Measurements from ENCODE around the gene NAA25. TPM values are rescaled to one million over a fixed set of nuclear protein-coding genes. Genes with fewer than 3 reads are reported as not detected.
A peak's percentile ranks its signal among the peaks of the same experiment; 100 is the strongest.

Gene NAA25
- total and polyA plus RNA-seq, 9 of the 15 experiments (the other 6 are each of a cell fraction or from before 2014, with no cell fraction given) = 26.6 to 59.6 (median 48.9) TPM

DNA sequence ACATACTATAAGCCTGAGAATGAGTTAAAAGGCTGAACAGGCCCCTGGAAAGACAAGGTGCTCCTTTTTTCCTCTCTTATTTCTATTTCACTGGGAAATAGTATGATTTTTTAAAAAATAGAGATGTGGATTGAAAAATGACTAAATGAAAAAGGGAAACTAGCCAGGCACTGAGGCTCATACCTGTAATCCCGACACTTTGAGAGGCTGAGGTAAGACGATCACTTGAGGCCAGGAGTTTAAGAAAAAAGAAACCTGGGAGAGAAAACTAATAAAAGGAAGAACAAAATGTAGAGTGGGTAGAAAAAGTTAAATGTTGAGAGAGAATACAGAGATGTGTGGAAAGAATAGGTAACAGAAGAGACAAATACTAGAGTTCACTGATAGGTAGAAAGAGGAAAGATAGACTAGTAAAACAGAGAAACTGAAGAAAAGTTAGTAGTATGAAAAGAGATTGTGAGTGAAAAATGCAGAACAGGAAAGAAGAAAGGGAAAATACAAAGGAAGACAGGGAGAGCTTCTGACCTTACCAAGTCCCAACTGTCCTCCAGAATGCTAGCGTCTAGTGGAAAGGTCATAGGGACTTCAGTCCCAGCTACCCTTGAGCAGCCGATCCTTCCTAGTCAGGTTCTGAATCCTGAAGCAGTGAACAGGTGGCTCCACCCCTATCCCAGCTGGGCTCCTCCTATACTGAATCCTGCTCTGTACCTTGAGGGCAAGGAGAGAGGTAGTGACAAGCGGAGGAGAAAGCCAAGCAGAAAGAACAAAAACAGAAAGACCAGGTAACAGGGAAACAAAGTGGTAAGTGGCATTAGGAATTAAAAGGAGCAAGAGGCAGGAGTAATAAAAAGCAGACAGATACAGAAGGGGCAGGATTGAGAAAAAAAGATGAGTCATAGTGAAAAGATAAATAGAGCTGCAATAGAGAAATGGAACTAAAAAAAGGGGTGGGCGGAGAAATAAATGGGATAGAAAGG, 102.9 kb downstream of the NAA25 start (continued):
- TF ChIP-seq RBM15 (IDR thresholded peaks at IDR 0.05; ENCODE audit: insufficient read depth, low read length) = no peak
- no peak for TF ChIP-seq ZNF57 (CRISPR knock-in tag; IDR thresholded peaks at IDR 0.05)
- no peak for TF ChIP-seq MEF2A (IDR thresholded peaks at IDR 0.05; ENCODE audit: control insufficient read depth, low read depth, low read length)
- TF ChIP-seq, protein P1, sequence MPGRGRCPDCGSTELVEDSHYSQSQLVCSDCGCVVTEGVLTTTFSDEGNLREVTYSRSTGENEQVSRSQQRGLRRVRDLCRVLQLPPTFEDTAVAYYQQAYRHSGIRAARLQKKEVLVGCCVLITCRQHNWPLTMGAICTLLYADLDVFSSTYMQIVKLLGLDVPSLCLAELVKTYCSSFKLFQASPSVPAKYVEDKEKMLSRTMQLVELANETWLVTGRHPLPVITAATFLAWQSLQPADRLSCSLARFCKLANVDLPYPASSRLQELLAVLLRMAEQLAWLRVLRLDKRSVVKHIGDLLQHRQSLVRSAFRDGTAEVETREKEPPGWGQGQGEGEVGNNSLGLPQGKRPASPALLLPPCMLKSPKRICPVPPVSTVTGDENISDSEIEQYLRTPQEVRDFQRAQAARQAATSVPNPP (IDR thresholded peaks at IDR 0.05; ENCODE audit: borderline replicate concordance, insufficient read depth, insufficient read length) = no peak
- TF ChIP-seq, protein P2, sequence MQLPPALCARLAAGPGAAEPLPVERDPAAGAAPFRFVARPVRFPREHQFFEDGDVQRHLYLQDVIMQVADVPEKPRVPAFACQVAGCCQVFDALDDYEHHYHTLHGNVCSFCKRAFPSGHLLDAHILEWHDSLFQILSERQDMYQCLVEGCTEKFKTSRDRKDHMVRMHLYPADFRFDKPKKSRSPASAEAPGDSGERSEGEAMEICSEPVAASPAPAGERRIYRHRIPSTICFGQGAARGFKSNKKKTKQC (CRISPR knock-in tag; IDR thresholded peaks at IDR 0.05) = no peak
- TF ChIP-seq, protein P3, sequence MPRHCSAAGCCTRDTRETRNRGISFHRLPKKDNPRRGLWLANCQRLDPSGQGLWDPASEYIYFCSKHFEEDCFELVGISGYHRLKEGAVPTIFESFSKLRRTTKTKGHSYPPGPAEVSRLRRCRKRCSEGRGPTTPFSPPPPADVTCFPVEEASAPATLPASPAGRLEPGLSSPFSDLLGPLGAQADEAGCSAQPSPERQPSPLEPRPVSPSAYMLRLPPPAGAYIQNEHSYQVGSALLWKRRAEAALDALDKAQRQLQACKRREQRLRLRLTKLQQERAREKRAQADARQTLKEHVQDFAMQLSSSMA (CRISPR knock-in tag; IDR thresholded peaks at IDR 0.05) = no peak
- no peak for TF ChIP-seq WHSC1 (IDR thresholded peaks at IDR 0.05; ENCODE audit: low read length)
- TF ChIP-seq, protein P4, sequence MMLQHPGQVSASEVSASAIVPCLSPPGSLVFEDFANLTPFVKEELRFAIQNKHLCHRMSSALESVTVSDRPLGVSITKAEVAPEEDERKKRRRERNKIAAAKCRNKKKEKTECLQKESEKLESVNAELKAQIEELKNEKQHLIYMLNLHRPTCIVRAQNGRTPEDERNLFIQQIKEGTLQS (IDR thresholded peaks at IDR 0.05) = peak; percentile 91
- TF ChIP-seq, protein P4 (CRISPR knock-in tag; conservative IDR thresholded peaks at IDR 0.05) = no peak
- no peak for TF ChIP-seq TCF3 (CRISPR knock-in tag; IDR thresholded peaks at IDR 0.05)
- TF ChIP-seq, protein P5, sequence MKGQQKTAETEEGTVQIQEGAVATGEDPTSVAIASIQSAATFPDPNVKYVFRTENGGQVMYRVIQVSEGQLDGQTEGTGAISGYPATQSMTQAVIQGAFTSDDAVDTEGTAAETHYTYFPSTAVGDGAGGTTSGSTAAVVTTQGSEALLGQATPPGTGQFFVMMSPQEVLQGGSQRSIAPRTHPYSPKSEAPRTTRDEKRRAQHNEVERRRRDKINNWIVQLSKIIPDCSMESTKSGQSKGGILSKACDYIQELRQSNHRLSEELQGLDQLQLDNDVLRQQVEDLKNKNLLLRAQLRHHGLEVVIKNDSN (CRISPR knock-in tag; IDR thresholded peaks at IDR 0.05) = no peak
- no peak for TF ChIP-seq POLR3A (IDR thresholded peaks at IDR 0.05; ENCODE audit: borderline replicate concordance, extremely low read depth, insufficient read depth, insufficient read length)
- no peak for TF ChIP-seq RCOR1 (IDR thresholded peaks at IDR 0.05; ENCODE audit: borderline replicate concordance in 1 of 2, low read depth in 2 of 2, low read length in 2 of 2)
- TF ChIP-seq, protein P6, sequence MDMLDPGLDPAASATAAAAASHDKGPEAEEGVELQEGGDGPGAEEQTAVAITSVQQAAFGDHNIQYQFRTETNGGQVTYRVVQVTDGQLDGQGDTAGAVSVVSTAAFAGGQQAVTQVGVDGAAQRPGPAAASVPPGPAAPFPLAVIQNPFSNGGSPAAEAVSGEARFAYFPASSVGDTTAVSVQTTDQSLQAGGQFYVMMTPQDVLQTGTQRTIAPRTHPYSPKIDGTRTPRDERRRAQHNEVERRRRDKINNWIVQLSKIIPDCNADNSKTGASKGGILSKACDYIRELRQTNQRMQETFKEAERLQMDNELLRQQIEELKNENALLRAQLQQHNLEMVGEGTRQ (CRISPR knock-in tag; IDR thresholded peaks at IDR 0.05) = no peak
- TF ChIP-seq, protein P7, sequence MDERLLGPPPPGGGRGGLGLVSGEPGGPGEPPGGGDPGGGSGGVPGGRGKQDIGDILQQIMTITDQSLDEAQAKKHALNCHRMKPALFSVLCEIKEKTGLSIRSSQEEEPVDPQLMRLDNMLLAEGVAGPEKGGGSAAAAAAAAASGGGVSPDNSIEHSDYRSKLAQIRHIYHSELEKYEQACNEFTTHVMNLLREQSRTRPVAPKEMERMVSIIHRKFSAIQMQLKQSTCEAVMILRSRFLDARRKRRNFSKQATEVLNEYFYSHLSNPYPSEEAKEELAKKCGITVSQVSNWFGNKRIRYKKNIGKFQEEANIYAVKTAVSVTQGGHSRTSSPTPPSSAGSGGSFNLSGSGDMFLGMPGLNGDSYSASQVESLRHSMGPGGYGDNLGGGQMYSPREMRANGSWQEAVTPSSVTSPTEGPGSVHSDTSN (CRISPR knock-in tag; IDR thresholded peaks at IDR 0.05; ENCODE audit: low read depth) = no peak
- TF ChIP-seq, protein P7 (tag; conservative IDR thresholded peaks at IDR 0.05; ENCODE audit: low read depth) = no peak
